ENCODE measurements around the gene SIAH3. TPM values are rescaled to one million over a fixed set of nuclear protein-coding genes. Genes with fewer than 3 reads are reported as not detected.

Gene SIAH3
- total and polyA plus RNA-seq, 9 of the 15 experiments (the other 6 are each of a cell fraction or from before 2014, with no cell fraction given): not detected

DNA sequence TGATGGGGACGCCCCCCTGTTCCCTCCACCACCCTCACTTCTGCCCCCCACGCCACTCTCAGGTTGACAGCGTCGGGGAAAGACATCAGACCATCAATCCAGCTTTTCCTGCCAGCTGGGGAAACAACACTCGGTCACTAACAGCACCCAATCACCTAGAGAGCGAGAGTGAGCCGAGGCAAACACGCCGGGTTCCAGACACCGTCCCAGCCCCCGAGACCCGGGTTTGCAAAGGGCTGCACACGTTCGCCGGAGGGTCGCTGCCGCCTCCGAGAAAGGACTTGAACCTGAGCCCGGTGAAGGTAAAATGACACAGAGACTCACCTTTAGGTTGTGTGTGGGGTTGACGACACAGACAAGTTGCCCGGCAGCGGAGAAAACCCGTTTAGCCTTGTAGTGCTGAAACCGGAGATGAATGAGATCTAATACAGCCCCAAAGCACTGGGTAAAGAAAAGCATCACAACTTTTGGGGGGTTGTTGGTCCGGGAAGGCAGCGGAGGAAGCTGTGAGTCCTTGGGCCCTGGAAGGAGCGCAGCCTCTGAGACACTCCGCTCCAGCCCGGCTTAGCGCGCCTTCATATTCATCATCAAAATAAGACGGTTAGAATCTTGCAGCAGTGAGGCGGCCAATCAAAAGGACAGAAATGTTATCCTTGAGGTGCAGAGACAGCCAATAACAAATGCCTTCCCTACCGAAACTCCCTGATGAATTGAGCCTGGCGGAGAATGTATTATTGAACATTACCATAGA lies at the start of gene SIAH3 (continued):
- TF ChIP-seq MYC (IDR thresholded peaks at IDR 0.05; ENCODE audit: low read depth, low read length) (no peak), MYC (CRISPR knock-in tag; IDR thresholded peaks at IDR 0.05; ENCODE audit: borderline replicate concordance, low read depth) (no peak), NONO (IDR thresholded peaks at IDR 0.05; ENCODE audit: low read depth in 2 of 2, low read length in 1 of 2) (no peak), ZNF584 (CRISPR knock-in tag; IDR thresholded peaks at IDR 0.05; ENCODE audit: low read depth) (no peak), CREB1 (IDR thresholded peaks at IDR 0.05) (no peak), CREB1 (CRISPR knock-in tag; IDR thresholded peaks at IDR 0.05) (no peak), ZNF263 (CRISPR knock-in tag; IDR thresholded peaks at IDR 0.05; ENCODE audit: borderline replicate concordance) (no peak)

DNA sequence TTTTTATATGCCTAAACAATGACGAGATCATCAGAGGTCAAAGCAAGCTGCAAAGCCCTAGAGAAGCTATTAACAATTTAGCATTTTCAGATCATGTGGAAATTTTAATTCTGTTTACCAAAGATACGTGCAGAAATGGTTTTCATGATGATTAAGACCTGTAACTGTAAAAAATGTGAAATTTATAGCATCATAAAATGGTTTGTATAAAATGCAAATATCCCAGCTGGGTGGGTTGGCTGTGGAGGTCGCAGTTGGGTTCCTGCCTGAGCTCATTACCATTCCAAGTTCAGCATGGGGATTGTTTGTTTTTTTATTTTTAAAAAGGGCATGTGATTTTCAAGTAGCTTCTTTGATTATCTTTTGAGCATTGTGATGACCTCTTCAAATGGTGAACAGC lies 47.9 kb upstream of the SIAH3 start:
- Histone ChIP-seq H3K9ac (ENCODE audit: insufficient read depth in 1 of 2, low read depth in 2 of 2, low read length in 2 of 2) (no peak overlapping the region), H4K20me1 (replicated peaks; ENCODE audit: control insufficient read depth, insufficient read depth, low read length) (no peaks in the 10 kb centered on the region), H3K4me3 (no peak overlapping the region), H3K9me1 (ENCODE audit: control insufficient read depth, insufficient read depth, low read length) (no peaks in the 10 kb centered on the region), H3K4me1 (replicated peaks in 1 of 2; ENCODE audit: control insufficient read depth in 2 of 2, insufficient read depth in 2 of 2, low read length in 2 of 2) (no peaks in the 10 kb centered on the region), H3K27me3 (ENCODE audit: control insufficient read depth in 2 of 2, insufficient read depth in 2 of 2, low read length in 2 of 2) (peaks cover 5 to 8% of the 10 kb centered on the region in 2 experiments; a peak in 3 of 5 replicates), H3K9me3 (replicated peaks; ENCODE audit: control insufficient read depth, insufficient read depth, low read depth, low read length) (no peaks in the 10 kb centered on the region), H3K79me2 (ENCODE audit: control insufficient read depth, insufficient read depth, low read length) (no peaks in the 10 kb centered on the region), H3K36me3 (ENCODE audit: control insufficient read depth, insufficient read depth, low read length) (no peaks in the 10 kb centered on the region), H2AFZ (ENCODE audit: low read depth, low read length) (no peak overlapping the region), H3K27ac (ENCODE audit: extremely low read depth, low read depth, low read length) (no peak overlapping the region), H3K4me2 (ENCODE audit: insufficient read depth, low read length) (no peak overlapping the region)
- FAIRE-seq (no peak), DNase-seq (ENCODE audit: extremely low read depth in 1 of 4, low spot score in 3 of 4) (no peak), ATAC-seq (no peak)
- no peak for TF ChIP-seq JUND (IDR thresholded peaks at IDR 0.05; ENCODE audit: borderline replicate concordance, low read depth, low read length)
- no peak for TF ChIP-seq JUND (tag; IDR thresholded peaks at IDR 0.05; ENCODE audit: borderline replicate concordance, low read depth, low read length)
- TF ChIP-seq CEBPG (CRISPR knock-in tag; IDR thresholded peaks at IDR 0.05): no peak
- no peak for TF ChIP-seq CEBPG (tag; conservative IDR thresholded peaks at IDR 0.05 in 1 of 2, IDR thresholded peaks at IDR 0.05 in 1 of 2)
- WGBS (ENCODE audit: insufficient coverage, low coverage, missing lambda C conversion rate): 0% methylated on average over 3 of the region's 3 CpGs
- in situ Hi-C loops (cut with MboI): no loop called here
- no TSS peak for BruUV-seq (replicated peaks)
- intact Hi-C loops (cut with micrococcal nuclease): no loop called here
- ChIA-PET CTCF (ENCODE audit: low intra/inter-chr PET ratio) (no interaction called here), POLR2A (no interaction called here)
